A549 (cell line): ENCODE results near the gene DMRT1. TPM values are rescaled to one million over a fixed set of nuclear protein-coding genes. Genes with fewer than 3 reads are reported as not detected.

Experiments used
- ATAC-seq, 2 experiments: fragments of 200-7000 bp in 1 of 2; fragments of >200 bp in 1 of 2; cut with Nextera tagmentation in 1 of 2; cut with Tn5 transposase in 1 of 2; 3 replicates each; pipeline versions ENCODE4 v1.8.0 to v1.9.1; 2018 to 2020; ENCODE audit warnings: mild to moderate bottlenecking in 1 of 2, moderate library complexity in 1 of 2
- CTCF ChIA-PET: fragments of 300-600 bp; sonication (Branson Sonifier 250); formaldehyde crosslinking; extraction: SDS; loops from one replicate; lab custom pipeline; 2021; ENCODE audit warnings: antibody characterized with exemption, inconsistent platforms; lab: Yijun Ruan, JAX
- POLR2A ChIA-PET: fragments of 350-600 bp; formaldehyde crosslinking; extraction: SDS; loops from one replicate; lab custom pipeline; 2021; ENCODE audit warnings: antibody characterized with exemption, inconsistent platforms; lab: Yijun Ruan, JAX
- DNase-seq, 2 experiments: peaks; one replicate each; pipeline versions ENCODE4 v3.0.0 to v3.0.0-alpha.2; 2011 to 2016; ENCODE audit warnings: low read depth in 1 of 2, low spot score in 1 of 2
- FAIRE-seq: peaks from 2 replicates; lab custom pipeline; 2011; peaks lifted over from hg19 to GRCh38; lab: Jason Lieb, UNC
- H3K27ac ChIP-seq, 2 experiments: fragments of >200 bp; sonication (Bioruptor Twin); formaldehyde crosslinking; 3 replicates each; pipeline ENCODE4 v1.5.1; 2016 to 2017
- H3K4me1 ChIP-seq: fragments of >200 bp; sonication (Bioruptor Twin); formaldehyde crosslinking; 3 replicates; pipeline ENCODE4 v1.6.1; 2016
- H3K4me2 ChIP-seq: fragments of >200 bp; sonication (Bioruptor Twin); formaldehyde crosslinking; 3 replicates; pipeline ENCODE4 v1.6.1; 2016
- H3K4me3 ChIP-seq: fragments of >200 bp; sonication (Bioruptor Twin); formaldehyde crosslinking; 3 replicates; pipeline ENCODE4 v1.5.1; 2016
- H3K9me3 ChIP-seq: fragments of >200 bp; sonication (Bioruptor Twin); formaldehyde crosslinking; 3 replicates; pipeline ENCODE4 v1.6.1; 2016
- BHLHE40 ChIP-seq: IDR thresholded peaks from 2 replicates; pipeline ENCODE4 v1.6.1; 2012; ENCODE audit warnings: low read depth, low read length, inconsistent platforms
- CBX8 ChIP-seq: fragments of 200-600 bp; sonication (generic); IDR thresholded peaks from 2 replicates; pipeline ENCODE4 v1.6.1; 2016
- CEBPB ChIP-seq, 2 experiments: fragments of >200 bp in 1 of 2; sonication (Bioruptor Twin) in 1 of 2; formaldehyde crosslinking in 1 of 2; IDR thresholded peaks; 2 replicates each; pipeline ENCODE4 v1.6.1; 2012 to 2016
- CHD2 ChIP-seq: fragments of 150-350 bp; IDR thresholded peaks from 2 replicates; pipeline ENCODE4 v1.6.1; 2014; ENCODE audit warnings: low read length; ENCODE audit not compliant: partially characterized antibody
- EHMT2 ChIP-seq: fragments of 200-600 bp; sonication (generic); IDR thresholded peaks from 2 replicates; pipeline ENCODE4 v1.6.1; 2016; ENCODE audit warnings: antibody characterized with exemption, low read depth, mild to moderate bottlenecking, moderate library complexity
- ESRRA ChIP-seq: fragments of 150-350 bp; IDR thresholded peaks from 2 replicates; pipeline ENCODE4 v1.6.1; 2014; ENCODE audit warnings: mild to moderate bottlenecking, low read length, borderline replicate concordance
- FOXS1 ChIP-seq: fragments of 250-450 bp; sonication (Bioruptor Pico); IDR thresholded peaks from 2 replicates; pipeline ENCODE4 v1.5.0; 2020; ENCODE audit warnings: mild to moderate bottlenecking, moderate library complexity
- HOXB5 ChIP-seq: fragments of 250-450 bp; sonication (Bioruptor Pico); IDR thresholded peaks from 2 replicates; pipeline ENCODE4 v1.5.0; 2020; ENCODE audit warnings: mild to moderate bottlenecking, moderate library complexity
- JUNB ChIP-seq: fragments of >200 bp; sonication (Bioruptor Twin); formaldehyde crosslinking; IDR thresholded peaks from 2 replicates; pipeline ENCODE4 v1.6.1; 2016
- KDM5A ChIP-seq: fragments of 200-600 bp; sonication (generic); IDR thresholded peaks from 2 replicates; pipeline ENCODE4 v1.6.1; 2016; ENCODE audit warnings: antibody characterized with exemption, mild to moderate bottlenecking
- MYC ChIP-seq: IDR thresholded peaks from 2 replicates; pipeline ENCODE4 v1.6.1; 2012; ENCODE audit warnings: mild to moderate bottlenecking, inconsistent platforms, low read length, improper control_type of control experiment, borderline replicate concordance
- RARB ChIP-seq: fragments of 250-450 bp; sonication (Bioruptor Pico); IDR thresholded peaks from 2 replicates; pipeline ENCODE4 v1.8.0; 2021; ENCODE audit warnings: mild to moderate bottlenecking, moderate library complexity
- RFX5 ChIP-seq: fragments of 450-650 bp; IDR thresholded peaks from 2 replicates; pipeline ENCODE4 v1.7.1; 2014; ENCODE audit warnings: antibody characterized with exemption, mild to moderate bottlenecking, moderate library complexity
- SMC3 ChIP-seq: fragments of >200 bp; sonication (Bioruptor Twin); formaldehyde crosslinking; IDR thresholded peaks from 3 replicates; pipeline ENCODE4 v1.6.1; 2018; ENCODE audit warnings: inconsistent platforms
- TP53 ChIP-seq: fragments of 250-450 bp; sonication (Bioruptor Pico); IDR thresholded peaks from 2 replicates; pipeline ENCODE4 v1.5.0; 2021; ENCODE audit warnings: mild to moderate bottlenecking, moderate library complexity
- ZC3H11A ChIP-seq: fragments of 450-650 bp; IDR thresholded peaks from 2 replicates; pipeline ENCODE4 v1.6.1; 2014; ENCODE audit warnings: antibody characterized with exemption, mild to moderate bottlenecking
- ZFP36 ChIP-seq: fragments of 450-650 bp; IDR thresholded peaks from 2 replicates; pipeline ENCODE4 v1.6.1; 2014; ENCODE audit warnings: borderline replicate concordance; ENCODE audit not compliant: partially characterized antibody
- WGBS: methylation state at CpG from one replicate; pipeline ENCODE4 v1.1.6; 2017; ENCODE audit errors: missing lambda C conversion rate; 5-methylcytosine and 5-hydroxymethylcytosine counted together
- polyA plus RNA-seq, 4 experiments: library from polyadenylated mRNA; depleted of rRNA in 3 of 4; stranded (reverse); fragments of >200 nt; fragmentation: RNase III in 1 of 4; extraction: RNeasy Plus Mini Kit Qiagen cat#74134 plus additional on column Dnase treatment in 1 of 4; gene quantifications; 2 replicates in 3 of 4; 3 replicates in 1 of 4; pipeline ENCODE4 v1.2.3, GENCODE V29; 2011 to 2017
- TF ChIP-seq, protein P1 (sequence below): fragments of 250-450 bp; sonication (Bioruptor Pico); IDR thresholded peaks from 2 replicates; pipeline ENCODE4 v1.5.0; 2020; ENCODE audit warnings: low read depth, mild to moderate bottlenecking, moderate library complexity
- TF ChIP-seq, protein P2 (sequence below): fragments of 200-600 bp; sonication (generic); IDR thresholded peaks from 2 replicates; pipeline ENCODE4 v1.6.1; 2016; ENCODE audit warnings: antibody characterized with exemption, mild to moderate bottlenecking, moderate library complexity
- TF ChIP-seq, protein P3 (sequence below): IDR thresholded peaks from 2 replicates; pipeline ENCODE4 v1.6.1; 2012; ENCODE audit warnings: low read depth, borderline replicate concordance
- TF ChIP-seq, protein P4 (sequence below): fragments of 150-350 bp; IDR thresholded peaks from 2 replicates; pipeline ENCODE4 v1.6.1; 2014; ENCODE audit warnings: low read depth, mild to moderate bottlenecking, low read length

The DMRT1 gene
- polyA plus RNA-seq, 2 of the 4 experiments (the other 2 are of a cell fraction), result not detected

DNA sequence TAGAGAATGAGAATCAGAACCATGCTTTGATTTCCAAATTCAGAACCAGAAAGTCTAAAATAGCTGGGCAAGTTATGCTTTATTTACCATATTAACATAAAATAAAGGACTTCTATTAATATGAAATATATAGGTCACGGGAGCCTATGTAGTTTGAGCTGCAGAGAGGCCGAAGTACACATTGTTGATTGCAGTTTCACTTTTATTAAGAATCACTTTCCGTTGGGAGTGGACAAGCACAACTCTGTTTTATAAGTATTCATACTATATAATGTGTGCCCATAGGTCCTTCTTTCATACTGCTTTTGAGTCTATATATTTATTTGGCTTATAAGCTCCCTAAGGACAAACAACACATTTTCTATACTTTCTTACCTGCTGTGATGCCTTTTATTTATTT is 76.2 kb downstream of the DMRT1 start:
- no peaks in the 10 kb centered on the region for H3K4me1 ChIP-seq
- DNase-seq (no peak), ATAC-seq (no peak), FAIRE-seq (no peak)
- no peak overlapping the region for H3K4me2 ChIP-seq
- no peak for TF ChIP-seq TP53 (CRISPR knock-in tag)
- TF ChIP-seq, protein P1, sequence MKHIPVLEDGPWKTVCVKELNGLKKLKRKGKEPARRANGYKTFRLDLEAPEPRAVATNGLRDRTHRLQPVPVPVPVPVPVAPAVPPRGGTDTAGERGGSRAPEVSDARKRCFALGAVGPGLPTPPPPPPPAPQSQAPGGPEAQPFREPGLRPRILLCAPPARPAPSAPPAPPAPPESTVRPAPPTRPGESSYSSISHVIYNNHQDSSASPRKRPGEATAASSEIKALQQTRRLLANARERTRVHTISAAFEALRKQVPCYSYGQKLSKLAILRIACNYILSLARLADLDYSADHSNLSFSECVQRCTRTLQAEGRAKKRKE (CRISPR knock-in tag), result no peak
- TF ChIP-seq JUNB, result no peak
- TF ChIP-seq CHD2, result no peak
- TF ChIP-seq KDM5A, result no peak
- no peak for TF ChIP-seq RFX5
- TF ChIP-seq CEBPB (IDR thresholded peaks at IDR 0.05), result no peak
- TF ChIP-seq, protein P2, sequence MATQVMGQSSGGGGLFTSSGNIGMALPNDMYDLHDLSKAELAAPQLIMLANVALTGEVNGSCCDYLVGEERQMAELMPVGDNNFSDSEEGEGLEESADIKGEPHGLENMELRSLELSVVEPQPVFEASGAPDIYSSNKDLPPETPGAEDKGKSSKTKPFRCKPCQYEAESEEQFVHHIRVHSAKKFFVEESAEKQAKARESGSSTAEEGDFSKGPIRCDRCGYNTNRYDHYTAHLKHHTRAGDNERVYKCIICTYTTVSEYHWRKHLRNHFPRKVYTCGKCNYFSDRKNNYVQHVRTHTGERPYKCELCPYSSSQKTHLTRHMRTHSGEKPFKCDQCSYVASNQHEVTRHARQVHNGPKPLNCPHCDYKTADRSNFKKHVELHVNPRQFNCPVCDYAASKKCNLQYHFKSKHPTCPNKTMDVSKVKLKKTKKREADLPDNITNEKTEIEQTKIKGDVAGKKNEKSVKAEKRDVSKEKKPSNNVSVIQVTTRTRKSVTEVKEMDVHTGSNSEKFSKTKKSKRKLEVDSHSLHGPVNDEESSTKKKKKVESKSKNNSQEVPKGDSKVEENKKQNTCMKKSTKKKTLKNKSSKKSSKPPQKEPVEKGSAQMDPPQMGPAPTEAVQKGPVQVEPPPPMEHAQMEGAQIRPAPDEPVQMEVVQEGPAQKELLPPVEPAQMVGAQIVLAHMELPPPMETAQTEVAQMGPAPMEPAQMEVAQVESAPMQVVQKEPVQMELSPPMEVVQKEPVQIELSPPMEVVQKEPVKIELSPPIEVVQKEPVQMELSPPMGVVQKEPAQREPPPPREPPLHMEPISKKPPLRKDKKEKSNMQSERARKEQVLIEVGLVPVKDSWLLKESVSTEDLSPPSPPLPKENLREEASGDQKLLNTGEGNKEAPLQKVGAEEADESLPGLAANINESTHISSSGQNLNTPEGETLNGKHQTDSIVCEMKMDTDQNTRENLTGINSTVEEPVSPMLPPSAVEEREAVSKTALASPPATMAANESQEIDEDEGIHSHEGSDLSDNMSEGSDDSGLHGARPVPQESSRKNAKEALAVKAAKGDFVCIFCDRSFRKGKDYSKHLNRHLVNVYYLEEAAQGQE, result no peak
- no peak for TF ChIP-seq ZC3H11A
- TF ChIP-seq ESRRA, result no peak
- TF ChIP-seq FOXS1 (CRISPR knock-in tag), result no peak
- TF ChIP-seq, protein P3, sequence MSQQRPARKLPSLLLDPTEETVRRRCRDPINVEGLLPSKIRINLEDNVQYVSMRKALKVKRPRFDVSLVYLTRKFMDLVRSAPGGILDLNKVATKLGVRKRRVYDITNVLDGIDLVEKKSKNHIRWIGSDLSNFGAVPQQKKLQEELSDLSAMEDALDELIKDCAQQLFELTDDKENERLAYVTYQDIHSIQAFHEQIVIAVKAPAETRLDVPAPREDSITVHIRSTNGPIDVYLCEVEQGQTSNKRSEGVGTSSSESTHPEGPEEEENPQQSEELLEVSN, result no peak
- H3K27ac ChIP-seq, result no peak overlapping the region
- H3K9me3 ChIP-seq, result no peaks in the 10 kb centered on the region
- ChIA-PET POLR2A (no interaction called here), CTCF (interaction anchor here (0.6 to 2.1 kb wide), 5 partner anchors 10 to 290 kb away, joined by 3 to 10 read pairs (median 3); no protein-coding TSS in a partner anchor)
- 28% methylated on average over 3 of the region's 3 CpGs for WGBS
- no peak overlapping the region for H3K4me3 ChIP-seq

DNA sequence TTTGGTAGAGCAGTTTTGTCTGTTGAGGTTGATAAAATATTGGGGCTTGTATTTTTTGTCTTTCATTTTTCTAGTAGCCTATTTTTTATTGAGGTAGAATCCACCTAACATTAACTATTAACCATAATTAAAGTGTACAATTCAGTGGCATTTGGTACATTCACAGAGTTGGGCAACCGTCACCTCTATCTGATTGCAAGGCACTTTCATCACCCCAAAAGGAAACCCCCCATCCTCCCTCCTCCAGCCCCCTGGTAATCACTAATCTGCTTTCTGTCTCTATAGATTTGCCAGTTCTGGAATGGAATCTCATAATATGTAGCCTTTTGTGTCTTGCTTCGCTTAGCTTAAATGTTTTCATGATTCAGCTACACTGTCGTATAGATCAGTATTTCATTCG is 79.4 kb downstream of the DMRT1 start:
- ChIA-PET POLR2A (no interaction called here), CTCF (interaction anchor here (0.7 kb wide), 1 partner anchor 251 kb away, joined by 3 read pairs; no protein-coding TSS in a partner anchor)
- TF ChIP-seq, protein P4, sequence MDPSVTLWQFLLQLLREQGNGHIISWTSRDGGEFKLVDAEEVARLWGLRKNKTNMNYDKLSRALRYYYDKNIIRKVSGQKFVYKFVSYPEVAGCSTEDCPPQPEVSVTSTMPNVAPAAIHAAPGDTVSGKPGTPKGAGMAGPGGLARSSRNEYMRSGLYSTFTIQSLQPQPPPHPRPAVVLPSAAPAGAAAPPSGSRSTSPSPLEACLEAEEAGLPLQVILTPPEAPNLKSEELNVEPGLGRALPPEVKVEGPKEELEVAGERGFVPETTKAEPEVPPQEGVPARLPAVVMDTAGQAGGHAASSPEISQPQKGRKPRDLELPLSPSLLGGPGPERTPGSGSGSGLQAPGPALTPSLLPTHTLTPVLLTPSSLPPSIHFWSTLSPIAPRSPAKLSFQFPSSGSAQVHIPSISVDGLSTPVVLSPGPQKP, result no peak
- TF ChIP-seq RARB (no peak), JUNB (no peak), HOXB5 (no peak)
- H3K4me2 ChIP-seq, result no peak overlapping the region
- DNase-seq (no peak), FAIRE-seq (no peak), ATAC-seq (no peak)
- no peaks in the 10 kb centered on the region for H3K4me1 ChIP-seq
- H3K4me3 ChIP-seq, result no peak overlapping the region
- no peaks in the 10 kb centered on the region for H3K9me3 ChIP-seq
- no peak overlapping the region for H3K27ac ChIP-seq
- WGBS, result 18% methylated on average over 4 of the region's 4 CpGs

DNA sequence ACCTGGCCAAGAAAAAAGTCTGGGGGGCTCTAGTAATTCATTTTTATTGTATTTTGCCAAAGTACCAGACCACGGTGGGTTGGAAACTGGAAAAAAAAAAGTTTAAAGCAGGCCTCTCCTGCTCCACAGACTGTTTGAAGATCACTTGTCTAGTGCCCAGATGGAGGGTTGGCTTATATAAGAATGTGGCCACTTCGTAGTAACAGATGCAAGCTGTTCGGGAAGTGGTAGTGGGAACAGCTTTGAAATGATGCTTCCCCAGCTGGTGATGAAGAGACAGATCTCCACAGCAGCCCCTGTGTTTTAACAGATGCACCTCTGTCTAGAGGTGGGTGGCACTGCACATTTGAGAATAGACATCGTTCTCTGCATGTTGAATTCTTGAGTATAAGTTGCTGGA is 80.7 kb downstream of the DMRT1 start:
- Histone ChIP-seq H3K4me3 (no peak overlapping the region), H3K9me3 (no peaks in the 10 kb centered on the region), H3K27ac (no peak overlapping the region), H3K4me2 (no peak overlapping the region), H3K4me1 (no peaks in the 10 kb centered on the region)
- WGBS, result 22% methylated on average over 4 of the region's 4 CpGs
- no peak for FAIRE-seq
- no peak for ATAC-seq
- ChIA-PET CTCF (no interaction called here), POLR2A (no interaction called here)
- no peak for DNase-seq
- no peak for TF ChIP-seq JUNB
- TF ChIP-seq SMC3, result no peak
- no peak for TF ChIP-seq MYC
- no peak for TF ChIP-seq CBX8
- no peak for TF ChIP-seq EHMT2
- TF ChIP-seq, protein P2, result no peak
- TF ChIP-seq ZFP36, result no peak
- no peak for TF ChIP-seq BHLHE40
